Activated CD4-positive, alpha-beta T cell treated with anti-CD3 and anti-CD28 coated beads, Interleukin-10, Interleukin-2, amounts not matched to agents 100 ng/mL and 50 ng/mL, durations not matched to agents 16 hours and 8 hours (primary cell): ENCODE measurements around the gene IMMP2L.
"Not testable (repeated sequence)": the region's sequence is repeated elsewhere in the genome, so short reads cannot be mapped to it uniquely, and the experiment has no call there.

Experiments
- DNase-seq: peaks from one replicate; pipeline ENCODE4 v3.0.0-alpha.2; 2020

The IMMP2L gene

DNA sequence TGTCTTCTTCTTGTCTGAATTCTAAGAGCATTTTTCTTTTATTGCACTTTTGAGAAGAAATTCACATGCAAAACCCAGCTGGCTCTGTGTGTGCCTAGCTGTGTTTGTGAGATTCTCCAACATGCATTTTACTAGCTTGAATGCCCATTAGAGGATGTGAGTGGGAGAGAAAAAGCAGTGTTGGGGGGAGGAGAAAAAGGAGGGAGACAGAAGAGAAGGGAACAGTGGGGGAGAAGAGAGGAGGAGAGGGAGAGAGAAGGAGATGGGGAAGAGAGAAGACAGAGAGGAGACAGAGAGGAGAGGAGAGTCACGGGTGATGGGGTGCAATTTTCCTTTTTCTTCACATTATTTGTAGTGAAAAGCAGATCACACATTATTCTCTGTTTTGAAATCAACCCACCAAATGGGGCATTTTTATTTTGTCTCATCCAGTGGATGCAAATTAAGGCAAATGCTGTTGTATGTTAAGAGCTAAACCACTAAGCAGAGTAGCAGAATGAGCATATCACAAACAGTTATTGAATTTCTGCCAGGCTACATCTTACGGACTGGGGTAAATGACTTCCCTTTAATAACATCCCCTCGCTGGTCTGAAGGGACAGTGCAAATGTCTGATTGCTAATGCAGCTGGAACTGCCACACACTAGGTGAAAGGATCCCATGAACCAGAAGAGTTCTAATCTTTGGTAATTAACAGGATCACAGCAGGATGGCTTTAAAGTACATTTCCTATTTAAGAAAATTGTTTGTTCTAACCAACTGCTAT, 470.5 kb downstream of the IMMP2L start:
- DNase-seq, result peak; percentile 52

DNA sequence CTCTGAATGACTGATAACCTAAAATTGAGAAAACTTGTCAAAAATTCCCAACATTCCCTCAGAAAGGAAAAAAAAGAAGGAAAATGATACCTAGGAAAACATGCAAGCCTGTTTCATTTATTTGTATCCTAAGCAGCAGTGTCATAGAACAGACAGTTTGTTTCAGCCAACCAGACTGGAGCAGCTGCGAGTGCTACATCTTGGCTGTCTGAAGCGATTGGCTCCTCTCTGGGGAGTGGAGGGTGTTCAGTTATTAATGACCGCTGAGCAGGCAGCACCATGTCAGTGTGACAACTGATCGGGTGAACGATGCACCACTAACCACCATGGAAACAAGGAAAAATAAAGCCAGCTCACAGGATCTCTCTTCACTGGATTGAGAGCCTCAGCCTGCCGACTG, 471.4 kb downstream of the IMMP2L start, which contains the start of gene LRRN3:
Gene LRRN3, plus strand, starts transcription at position 282 of the 400 bp plus-strand sequence. CDS start 31,646 bp downstream, outside the sequence.
- DNase-seq, result peak; percentile 84

DNA sequence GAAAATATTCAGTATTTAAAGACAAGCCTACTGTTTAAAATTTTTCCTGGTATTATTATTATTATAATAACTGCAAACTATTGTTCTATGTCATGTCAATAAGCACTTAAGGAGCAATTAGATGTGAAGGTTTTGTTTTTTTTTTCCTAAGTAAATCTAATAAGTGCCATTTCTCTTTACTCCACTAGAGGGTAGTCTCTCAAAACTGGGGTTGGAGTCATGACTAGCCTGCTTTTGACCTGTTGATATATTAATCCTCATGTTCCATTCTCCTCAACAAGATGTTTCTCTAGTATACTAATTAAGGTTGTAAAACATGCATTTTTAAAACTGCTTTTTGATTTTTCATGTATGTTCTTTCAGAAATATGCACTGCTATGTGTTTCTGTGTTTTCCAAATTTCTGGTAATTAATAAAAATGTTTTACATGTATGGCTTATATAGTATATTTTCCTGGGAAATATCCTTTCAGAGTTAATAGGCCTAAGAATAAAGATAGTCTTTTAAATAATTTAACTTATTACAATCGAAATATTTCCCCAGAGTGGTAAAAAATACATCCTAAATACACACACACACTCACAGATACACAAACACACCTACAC, 472.4 kb downstream of the IMMP2L start:
- DNase-seq, result peak; percentile 72

DNA sequence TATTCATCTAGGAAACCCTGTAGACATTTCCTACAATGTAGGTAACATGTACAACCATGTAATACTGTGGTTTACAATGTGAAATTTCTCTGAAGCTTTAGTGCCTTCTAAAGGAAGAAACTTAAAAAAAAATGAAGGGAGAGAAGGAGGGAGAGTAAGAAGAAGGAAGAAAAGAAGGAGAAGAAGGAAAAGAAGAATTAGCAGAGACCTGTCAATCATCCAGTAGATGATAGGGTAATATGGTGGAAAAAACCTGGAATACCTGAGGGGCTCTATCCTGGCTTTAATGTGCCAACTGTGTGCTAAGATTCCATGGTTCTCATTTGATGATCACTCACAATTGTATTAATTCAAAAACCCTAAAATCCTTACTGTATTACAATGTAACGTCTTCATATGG, 474.0 kb downstream of the IMMP2L start:
- DNase-seq, result no peak

DNA sequence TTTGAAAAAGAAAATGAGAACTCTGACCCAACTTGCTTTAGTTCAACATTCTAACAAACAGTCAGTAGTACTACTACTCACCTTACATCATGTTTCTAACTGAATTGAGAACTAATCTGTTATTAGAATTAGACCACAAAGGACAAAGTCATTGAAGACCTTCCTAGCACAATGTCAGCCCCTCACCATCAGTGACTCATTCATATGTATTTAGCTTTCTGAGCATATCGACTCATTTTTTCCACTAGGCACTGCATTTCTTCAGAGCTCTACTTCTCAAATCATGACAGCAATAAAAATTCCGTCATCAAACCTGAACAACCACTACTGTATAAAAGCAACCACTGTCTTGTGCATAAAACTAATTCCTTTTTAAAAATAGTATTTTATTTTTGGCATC, 475.8 kb downstream of the IMMP2L start:
- DNase-seq, result peak; percentile 81

DNA sequence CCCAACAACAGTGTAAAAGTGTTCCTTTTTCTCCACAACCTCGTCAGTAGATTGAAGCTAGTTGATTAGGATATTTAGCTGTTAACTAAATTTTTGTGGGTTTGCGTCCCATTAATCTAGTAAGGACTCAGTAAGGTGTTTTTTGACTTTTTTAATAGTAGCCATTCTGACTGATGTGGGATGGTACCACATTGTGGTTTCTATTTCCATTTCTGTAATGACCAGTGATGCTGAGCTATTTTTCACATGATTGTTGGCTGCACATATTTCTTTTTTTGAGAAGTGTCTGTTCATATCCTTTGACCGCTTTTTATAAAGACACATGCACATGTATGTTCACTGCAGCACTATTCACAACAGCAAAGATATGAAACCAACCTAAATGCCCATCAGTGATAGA, 476.9 kb downstream of the IMMP2L start:
- no peak for DNase-seq

DNA sequence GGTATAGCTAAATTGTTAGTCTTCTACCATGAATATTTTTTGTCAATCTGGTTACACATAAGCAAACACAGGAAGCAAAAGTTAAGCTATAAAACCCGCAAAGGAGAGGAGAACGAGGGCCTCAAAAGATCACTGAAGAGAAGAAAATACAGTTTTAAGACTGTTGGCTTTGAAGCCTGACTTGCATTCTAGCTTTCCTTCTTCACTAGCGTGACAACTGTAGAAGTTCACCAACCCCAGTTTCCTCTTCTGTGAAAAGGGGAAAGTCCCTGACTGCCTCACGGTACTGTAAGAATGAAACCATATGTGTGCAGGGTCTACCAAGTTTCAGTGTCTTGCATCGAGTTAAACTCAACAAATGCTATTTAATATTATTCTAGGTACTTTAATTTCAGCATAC, 478.9 kb downstream of the IMMP2L start:
- DNase-seq, result peak; percentile 96

DNA sequence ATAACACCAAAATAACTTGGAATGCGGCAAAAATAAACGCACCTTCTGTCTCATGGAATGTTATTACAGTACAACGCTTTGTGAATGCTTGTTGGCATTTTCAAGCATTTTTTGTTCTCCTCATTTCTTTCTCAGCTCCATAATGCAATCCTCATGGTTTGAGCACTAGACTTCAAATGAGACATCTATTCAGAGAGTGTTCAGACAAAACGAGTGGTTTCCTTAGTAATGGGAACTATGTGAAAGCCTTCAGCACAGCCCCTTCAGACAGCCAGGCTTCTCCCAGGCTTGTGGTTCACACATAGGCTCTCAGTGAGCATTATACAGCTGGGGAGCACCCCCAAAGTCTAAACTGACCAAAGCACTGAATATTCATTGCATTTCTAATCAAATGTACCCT, 479.9 kb downstream of the IMMP2L start:
- peak; percentile 45 for DNase-seq

DNA sequence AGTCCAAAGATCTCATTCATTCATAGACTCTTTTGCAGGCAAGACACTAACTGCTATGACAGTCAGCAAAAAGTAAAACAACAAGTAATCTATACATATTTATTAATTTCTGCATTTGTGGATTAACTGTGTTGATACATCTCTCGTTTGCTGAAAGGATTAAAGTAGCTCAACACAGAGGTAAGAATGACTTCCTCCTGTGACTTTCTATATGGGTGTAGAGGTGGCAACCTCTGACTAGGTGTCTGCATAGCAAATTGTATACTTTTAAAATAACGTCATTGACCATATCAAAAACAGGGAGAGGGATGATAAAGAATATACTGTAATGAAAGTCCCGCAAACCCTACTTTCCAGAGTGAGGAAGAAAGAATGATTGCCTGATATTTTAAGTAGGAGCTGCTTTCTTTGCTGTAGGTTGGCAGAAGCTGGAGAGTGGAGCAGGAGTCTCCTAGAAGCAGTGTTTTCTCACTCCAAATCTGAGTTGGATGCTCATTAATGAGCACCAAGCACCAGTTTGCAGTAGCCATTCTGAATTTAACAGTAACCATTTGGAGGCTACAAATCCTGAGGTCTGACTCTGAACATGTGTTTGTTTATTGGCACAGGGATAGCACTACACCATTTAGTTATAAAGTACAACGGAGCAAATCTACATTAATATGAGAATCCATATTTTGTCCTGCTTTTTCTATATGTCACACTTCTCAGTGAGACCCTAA, 480.6 kb downstream of the IMMP2L start:
- DNase-seq, result peak; percentile 73

DNA sequence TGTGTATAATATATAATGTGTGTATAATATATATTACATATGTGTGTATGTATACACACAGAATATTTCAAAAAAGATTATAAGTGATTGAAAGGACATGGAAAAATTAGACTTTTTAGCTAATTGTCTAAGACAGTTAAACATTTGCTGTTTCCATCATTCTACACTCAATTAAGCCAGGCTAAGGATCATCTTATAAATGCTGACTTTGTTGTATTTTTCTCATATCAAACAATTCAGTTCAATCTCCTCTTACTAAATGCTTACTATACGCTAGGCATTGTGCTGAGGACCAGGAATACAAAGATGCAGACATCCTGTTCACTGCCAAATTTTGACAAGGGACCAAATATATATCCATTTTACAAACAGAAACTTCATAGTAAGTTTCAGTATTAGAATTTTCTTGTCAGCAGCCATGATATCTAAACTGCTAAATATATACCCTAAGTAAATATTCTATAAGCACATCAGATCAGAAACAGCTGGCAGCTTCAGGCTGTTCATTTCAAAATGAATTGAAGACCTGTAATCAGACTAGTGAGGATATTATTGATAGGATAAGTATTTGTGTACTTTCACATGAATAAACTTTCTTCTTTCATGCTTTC, 481.7 kb downstream of the IMMP2L start:
- peak; percentile 45 for DNase-seq

DNA sequence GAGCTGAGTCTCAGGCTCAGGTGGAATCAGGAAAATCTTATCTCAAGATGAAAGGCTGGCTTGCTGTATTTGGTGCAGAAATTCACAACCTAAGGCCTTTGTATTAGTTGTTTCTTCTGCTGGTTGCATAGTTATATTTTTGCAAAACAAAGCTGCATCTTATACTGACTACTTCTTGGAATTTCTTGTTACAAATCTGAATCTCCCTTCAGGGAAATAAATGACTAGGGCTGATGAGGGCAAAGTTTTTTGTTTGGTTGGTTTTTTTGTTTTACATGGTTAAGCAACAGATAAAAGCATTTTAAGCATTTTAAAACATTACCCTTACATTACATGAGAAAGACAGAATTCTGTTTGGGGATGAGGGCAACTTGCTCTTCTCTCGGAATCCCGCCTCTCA, 485.3 kb downstream of the IMMP2L start:
- no peak for DNase-seq

DNA sequence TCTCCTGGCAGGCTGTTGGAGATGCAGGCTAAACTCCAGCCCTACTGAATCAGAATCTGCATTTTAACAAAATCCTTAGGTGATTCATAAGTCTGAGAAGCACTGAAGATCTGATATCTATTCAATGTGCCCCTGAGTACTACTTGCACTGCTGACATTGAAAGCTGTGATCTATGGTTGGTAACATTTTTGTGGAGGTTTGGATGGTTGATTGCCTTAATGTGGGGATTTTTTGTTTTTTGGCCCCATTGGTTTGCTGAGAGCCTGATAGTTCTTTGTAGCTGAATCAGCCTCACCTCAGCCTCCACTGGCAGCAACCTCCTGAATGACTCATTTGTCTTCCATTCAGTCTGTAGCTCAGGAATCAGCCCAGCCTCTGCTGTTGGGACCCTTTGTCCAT, 486.1 kb downstream of the IMMP2L start:
- DNase-seq, result peak; percentile 77

DNA sequence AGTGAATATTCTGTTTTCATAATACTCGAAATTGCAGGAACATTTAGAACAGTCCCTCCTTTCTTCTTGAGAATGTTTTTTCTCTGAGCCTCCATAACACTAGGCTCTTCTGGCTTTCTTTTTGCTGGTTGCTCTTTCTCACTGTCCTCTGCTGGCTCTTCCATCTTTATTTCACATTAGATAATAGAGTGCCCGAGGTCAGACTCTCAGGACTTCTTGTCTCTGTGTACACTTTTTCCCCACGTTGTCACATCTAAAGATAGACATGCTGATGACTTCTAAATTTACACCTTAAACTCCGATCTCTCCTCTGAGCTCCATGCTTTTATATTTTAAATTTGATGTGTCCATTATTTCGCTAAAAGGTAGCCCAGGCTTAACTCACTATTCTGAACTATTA, 486.8 kb downstream of the IMMP2L start:
- no peak for DNase-seq

DNA sequence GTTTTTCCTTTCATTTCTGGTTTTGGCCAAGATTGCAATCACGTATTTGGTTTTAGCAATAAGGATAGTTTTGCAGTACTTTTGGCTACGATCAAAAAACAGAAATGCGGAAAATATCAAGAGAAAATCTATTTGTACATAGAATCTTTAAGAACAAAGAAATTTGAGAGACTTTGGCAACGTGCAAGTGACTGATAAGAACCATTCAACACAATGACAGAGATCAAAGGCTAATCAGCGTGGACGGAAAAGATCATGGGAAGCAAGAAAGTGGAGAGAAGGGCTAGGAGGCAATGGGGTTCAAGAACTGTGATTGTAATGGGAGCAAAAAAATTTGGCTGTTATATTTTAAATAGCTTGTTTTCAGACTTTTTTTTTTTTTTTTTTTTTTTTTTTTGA, 487.5 kb downstream of the IMMP2L start:
- no peak for DNase-seq

DNA sequence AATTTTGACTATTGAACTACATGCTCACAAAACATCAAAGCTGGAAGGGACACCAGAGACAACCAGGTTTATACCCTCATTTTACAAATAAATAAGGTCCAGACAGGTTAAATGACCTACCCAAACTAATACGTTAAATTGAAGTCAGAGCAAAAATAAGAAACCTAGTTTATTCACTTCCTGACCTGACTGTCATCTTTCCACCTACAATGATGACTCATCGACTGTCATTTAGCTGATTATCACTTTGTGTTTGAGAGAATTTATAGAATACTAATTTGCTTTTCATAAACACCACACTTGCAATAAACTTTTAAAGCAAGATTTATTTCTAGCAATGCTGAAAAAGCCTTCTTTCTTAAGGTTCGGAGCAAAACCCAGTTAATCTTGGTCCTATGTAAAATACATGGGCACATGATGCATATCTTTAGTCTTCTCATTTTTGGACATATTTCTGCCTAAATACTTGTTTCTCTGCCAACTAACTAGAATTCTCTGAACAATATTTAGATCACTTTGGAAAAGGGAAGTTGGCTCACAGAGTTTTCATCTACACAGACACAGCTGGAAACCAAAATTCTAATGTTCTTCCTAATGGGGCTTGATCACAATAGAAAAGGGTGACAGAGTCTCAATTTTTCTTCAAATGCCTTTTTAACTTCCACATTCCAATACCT, 488.1 kb downstream of the IMMP2L start:
- DNase-seq, result peak; percentile 71

DNA sequence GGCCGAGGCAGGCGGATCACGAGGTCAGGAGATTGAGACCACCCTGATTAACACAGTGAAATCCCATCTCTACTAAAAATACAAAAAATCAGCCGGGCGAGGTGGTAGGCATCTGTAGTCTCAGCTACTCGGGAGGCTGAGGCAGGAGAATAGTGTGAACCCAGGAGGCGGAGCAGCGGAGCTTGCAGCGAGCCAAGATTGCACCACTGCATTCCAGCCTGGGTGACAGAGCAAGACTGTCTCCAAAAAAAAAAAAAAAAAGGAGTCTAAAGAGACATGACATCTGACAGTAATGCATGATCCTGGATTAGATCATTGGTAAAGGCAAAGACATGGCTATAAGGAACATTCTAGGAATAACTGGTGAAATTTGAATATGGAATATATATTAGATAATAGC, 489.6 kb downstream of the IMMP2L start:
- not testable (repeated sequence) for DNase-seq

DNA sequence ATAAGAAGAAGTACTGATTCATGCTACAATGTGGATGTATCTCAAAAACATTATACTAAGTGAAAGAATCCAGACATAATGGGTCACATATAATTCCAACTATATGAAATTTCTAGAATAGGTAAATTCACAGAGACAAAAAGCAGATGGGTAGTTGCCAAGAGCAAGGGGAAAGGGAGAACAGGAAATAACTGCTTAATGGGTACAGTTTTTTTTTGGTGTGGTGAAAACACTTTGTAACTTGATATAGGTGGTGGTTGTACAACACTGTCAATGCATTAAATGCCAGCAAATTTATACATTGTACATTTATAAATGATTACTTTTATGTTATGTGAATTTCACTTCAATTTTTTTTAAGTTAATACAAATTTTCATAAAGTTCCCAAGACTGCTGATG, 490.7 kb downstream of the IMMP2L start:
- no peak for DNase-seq

DNA sequence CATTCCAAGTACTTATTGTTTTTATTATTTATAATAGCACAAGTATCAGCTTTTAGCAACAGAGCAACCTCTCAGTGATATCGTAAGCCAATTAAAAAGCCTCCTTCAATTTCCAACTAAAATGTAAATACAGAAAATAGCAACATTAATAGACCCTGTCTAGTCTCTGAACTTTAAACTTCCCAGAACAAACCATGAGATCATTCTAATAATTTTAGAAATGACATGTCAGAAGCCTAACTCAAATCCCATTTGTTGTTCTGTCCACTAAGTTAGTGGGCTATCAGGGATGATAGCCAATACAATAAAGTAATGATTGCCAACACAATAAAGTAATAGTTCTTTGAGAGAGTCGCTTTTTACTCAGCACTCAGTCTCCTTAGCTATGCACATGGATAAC, 493.7 kb downstream of the IMMP2L start:
- no peak for DNase-seq

DNA sequence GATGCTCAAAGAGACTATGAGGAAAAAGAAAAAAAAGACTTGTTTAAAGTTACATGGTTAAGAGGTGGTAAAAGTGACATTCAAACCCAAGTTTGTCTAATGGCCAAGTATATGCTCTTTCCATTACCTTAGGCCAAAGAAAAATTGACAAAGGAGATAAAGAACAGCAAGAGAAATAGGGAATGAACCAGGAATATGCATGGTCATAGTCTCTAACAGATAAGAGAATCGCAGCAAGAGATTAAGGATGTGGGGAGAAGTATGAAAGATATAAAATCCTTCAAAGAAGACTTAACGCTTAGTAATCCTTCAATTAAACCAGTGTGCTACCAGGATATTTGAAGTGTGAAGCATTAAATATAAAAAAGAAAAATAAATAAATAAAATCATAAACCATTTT, 494.6 kb downstream of the IMMP2L start:
- no peak for DNase-seq

DNA sequence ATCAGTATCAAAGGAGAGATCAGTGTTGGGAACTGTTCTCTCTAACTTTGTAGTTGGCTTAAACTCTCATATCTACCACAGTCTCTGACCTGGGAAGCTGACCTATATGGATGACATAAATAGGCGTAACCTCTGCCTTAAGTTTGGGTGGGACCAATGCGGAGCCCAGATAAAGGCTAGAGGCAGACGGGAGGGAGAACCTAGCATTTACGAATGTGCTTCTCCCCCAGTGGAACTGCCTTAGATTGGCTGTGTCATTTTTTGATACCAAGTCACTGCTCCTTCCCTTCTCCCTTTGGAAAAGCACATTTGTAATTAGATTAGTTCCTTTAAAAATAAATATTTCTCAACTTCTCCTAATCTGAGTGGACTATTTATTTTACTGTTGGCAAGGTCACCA, 495.0 kb downstream of the IMMP2L start:
- no peak for DNase-seq

DNA sequence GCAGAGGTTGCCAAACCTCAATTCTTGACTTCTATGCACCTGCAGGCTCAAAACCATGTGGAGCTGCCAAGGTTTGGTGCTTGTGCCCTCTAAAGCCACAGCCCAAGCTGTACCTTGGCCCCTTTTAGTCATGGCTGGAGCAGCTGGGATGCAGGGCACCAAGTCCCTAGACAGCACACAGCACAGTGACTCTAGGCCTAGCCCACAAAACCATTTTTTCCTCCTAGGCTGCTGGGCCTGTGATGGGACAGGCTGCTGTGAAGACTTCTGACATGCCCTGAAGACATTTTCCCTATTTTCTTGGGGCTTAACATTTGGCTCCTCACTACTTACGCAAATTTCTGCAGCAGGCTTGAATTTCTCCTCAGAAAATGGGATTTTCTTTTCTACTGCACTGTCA, 499.1 kb downstream of the IMMP2L start:
- no peak for DNase-seq

DNA sequence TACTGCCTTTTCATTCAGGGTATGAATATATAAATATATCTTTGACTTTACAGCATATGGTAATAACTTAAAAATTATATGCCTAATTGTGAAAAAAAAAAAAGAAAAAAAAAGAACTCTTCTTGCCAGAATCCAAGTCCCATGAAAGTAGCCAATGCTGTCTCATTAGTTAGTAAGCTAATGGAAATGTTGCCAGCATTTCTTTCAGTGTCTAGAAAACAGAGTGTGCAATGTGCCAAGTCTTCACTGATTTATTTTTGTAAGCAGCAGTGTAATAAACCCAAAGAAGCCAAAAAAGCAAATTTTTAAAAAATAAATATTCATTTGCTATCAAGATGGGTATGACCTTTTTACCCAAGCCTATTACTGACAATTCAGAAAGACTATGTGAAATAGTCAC, 502.5 kb downstream of the IMMP2L start:
- DNase-seq, result no peak

DNA sequence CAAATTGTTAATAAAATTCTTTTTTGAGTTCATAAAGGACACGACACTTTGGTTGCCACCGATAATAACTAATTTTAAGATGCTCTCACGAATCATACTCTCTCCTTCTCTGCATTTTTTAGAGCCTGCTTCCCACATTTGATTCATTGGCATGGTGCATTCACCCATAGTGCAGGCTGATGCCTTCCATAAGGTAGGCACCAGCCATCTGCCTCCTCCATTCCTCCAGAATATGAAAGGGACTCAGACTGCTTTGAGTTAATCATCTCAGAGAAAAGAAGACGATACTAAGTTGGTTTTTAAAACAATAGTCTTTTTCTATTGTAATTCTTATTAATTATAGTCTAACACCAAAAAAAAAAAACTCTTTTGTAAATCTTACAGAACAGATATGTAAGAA, 505.2 kb downstream of the IMMP2L start:
- DNase-seq, result no peak
